Islet of Langerhans (tissue), 1 donor: ENCODE results near the gene NPAS1.

ENCODE experiments used
- FAIRE-seq: peaks from one replicate; lab custom pipeline; 2011; peaks lifted over from hg19 to GRCh38; lab: Jason Lieb, UNC

The NPAS1 gene

DNA sequence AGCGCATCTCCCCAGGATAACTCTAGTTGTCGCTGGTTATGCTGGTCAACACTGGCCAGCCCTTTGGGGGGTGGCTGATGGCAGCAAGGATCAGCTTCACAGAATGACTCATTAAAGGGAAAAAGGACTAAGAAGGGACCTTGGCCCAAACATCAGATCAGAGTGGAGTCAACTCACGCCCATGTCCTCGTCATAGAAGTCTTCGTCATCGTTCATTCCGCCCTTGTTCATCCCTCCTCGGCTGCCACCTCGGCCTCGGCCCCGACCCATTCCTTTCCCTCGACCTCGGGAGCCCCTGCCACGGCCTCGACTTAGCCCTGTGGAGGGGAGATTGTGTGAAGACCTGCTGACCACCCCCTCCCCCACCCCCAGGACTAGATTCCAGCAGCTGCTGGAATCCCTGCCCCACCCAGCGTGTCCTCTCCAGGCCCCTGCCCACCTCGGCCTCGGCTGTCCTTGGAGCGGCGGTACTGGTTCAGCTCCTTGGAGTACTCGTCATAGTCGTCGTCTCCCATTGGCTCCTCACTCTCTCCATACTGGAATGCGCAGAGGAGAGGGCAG is 65.3 kb downstream of the NPAS1 start:
- no peak for FAIRE-seq

DNA sequence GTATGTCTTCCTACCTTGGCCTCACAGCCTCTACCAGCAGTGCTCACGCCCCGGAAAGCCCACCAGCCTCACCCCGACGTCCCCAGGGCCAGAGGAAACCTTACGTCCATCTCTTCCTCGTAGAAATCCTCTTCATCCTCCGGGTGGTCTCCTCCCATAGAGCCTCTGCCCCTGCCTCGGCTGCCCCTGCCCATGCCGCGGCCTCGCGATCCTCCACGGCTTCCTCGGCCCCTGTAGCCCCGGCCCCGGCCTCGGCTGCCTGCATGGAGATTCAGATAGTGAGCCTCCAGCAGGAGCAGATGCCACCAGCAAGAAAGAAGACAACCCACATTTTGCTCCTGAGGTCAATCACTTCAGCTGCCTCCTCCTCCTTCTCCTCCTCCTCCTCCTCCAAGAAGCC is 66.6 kb downstream of the NPAS1 start:
- no peak for FAIRE-seq

DNA sequence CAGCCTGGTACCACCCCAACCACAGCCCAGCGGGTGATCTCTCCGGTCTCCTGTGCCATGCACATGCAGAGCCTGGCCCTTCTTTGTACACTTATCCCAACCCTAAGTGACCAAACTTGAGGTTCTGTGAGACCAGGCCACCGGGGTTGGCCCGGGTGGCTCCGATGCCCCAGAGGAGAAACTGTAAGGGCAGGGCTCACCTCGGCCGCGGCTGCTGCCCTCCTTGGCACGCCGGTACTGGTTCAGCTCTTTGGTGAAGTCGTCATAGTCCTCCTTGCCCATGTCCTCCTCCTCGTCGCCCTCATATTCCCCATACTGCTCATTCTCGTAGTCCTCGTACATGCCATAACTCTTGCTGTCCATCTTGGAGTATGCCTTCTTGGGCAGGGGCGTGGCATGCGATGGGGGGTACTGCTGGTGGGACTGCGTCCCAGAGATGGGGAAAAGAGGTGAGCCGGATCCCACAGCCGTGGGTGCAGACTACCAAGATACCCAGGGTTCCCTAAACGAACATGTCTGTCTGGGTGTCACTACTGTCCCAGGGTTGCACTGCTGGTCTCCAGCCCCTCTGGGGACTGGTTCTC is 70.2 kb downstream of the NPAS1 start:
- FAIRE-seq, result no peak

DNA sequence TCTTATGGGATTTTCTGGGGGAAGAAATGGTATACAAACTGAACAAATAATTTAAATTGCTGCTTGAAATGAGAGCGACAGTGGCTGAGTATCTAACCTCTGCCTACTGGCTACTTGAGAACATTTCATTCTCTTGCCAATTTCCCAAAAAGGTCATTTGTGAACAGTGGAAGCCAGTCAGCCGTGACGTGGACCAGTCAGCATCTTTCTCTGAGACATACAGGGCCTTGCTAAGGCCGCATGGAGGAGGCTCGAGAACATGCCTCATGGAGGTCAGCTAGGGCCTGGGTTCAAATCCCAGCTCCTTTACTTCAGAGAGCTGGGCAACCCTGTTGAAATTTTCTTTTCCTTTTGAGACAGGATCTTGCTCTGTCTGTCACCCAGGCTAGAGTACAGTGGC is 73.6 kb downstream of the NPAS1 start:
- no peak for FAIRE-seq

DNA sequence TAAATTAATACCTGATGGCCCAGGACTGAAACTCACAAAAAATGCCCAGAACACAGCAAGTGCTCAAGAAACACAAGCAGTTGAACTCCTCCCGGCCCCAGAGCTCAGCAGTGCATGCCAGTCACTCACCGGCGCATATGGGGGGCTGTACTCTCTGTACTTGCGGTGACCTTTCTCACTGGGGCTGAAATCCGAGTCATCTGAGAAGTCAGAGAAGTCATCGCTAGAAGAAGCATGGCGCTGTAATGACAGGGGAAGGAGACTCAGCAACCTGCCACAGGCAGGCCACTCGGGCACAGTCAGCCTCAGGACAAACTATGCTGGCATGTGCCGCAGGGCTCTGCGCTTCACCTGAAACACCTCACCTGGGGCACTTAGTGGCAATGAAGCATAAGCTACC is 74.2 kb downstream of the NPAS1 start:
- no peak for FAIRE-seq

DNA sequence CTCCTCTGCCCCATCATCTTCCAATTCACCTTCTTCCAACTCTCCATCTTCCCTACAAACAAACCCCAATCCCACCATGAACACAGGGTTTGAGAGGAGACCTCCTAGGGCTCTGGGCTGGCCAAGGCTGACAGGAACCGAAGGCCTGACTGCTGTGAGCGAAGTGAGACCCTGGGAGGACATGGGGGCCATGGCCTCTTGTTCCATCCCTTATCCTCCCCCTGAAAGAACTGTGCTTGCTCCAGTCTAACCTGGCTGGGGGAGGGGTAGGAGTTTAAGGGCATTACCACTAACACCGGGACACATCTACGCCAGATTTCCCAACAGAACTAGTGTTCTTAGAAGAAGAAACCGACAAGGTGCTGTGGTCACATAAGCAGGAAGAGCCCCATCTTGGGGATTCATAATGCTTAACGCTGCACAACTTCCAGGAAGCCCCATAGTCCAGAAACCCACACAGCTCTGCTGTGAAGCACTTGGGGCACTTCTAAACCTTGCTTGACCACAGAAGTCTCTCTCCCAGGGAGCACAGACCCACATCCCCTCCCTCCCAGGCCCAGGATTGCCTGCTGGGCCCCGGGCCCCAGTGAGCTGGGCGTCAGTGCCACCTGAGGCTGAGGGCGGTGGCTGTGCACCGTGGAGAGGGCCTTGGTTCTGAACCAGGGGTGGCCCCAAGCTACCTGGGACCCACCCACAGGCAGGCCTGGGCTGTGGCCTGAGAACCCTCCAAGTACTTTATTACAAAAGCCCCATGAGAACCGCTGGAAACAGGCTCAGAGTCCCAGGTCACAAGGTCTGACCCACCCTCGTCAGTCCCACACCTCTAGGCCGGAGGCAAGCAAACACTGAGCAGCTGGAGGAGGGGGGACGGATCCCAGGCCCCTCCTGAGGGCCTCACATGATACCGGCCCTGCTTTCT is 75.2 kb downstream of the NPAS1 start:
- FAIRE-seq, result no peak
